ENCODE results near the gene WDR5.

DNA sequence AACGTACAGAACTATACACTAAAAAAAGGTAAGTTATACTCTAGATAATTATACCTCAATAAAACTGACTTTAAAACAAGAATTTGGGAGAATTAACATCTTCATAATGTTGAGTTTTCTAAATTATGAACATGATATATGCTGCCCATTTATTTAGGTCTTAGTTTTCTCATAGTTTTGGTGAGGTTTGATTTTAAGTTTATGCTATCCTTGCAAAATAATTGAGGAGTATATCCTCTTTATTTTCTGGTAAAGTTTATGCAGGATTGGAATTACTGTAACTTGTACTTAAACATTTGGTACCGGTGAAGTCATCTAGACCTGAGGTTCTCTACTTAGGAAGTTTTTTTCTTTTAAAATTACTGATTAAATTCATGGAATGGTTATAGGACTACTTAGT lies 67.3 kb downstream of the WDR5 start:
- TF ChIP-seq, protein P1, sequence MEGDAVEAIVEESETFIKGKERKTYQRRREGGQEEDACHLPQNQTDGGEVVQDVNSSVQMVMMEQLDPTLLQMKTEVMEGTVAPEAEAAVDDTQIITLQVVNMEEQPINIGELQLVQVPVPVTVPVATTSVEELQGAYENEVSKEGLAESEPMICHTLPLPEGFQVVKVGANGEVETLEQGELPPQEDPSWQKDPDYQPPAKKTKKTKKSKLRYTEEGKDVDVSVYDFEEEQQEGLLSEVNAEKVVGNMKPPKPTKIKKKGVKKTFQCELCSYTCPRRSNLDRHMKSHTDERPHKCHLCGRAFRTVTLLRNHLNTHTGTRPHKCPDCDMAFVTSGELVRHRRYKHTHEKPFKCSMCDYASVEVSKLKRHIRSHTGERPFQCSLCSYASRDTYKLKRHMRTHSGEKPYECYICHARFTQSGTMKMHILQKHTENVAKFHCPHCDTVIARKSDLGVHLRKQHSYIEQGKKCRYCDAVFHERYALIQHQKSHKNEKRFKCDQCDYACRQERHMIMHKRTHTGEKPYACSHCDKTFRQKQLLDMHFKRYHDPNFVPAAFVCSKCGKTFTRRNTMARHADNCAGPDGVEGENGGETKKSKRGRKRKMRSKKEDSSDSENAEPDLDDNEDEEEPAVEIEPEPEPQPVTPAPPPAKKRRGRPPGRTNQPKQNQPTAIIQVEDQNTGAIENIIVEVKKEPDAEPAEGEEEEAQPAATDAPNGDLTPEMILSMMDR (IDR thresholded peaks at IDR 0.05) = no peak
- TF ChIP-seq POLR2A (IDR thresholded peaks at IDR 0.05) = no peak
